ENCODE data around the gene CFAP90. TPM values are rescaled to one million over a fixed set of nuclear protein-coding genes. Genes with fewer than 3 reads are reported as not detected.

Gene CFAP90
- total RNA-seq, 1 donor from 2014 or later = 0.64 TPM

DNA sequence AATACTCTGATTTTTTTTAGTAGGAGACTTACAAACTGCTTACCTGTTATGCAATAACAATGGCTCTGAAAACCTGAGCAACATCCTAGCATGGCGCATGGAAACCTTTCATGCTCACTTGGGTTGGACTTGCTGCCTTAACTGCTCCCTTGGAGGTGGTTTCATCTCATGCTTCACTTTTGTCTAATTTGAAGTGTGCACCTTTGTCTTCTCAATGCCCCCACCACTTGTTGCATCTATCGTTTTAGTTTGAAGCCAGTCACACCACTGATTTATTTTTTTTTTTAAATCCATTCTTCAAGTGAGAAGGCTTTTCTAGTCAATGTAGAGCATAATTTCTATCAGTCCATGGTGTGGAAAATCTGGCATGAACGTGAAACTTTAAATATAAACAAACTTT lies 63.2 kb downstream of the CFAP90 start:
- H2AFZ ChIP-seq (ENCODE audit: low read depth, low read length) = no peak overlapping the region
- TF ChIP-seq EZH2 (IDR thresholded peaks at IDR 0.05; ENCODE audit: insufficient read depth, low read length) (no peak), CTCF (IDR thresholded peaks at IDR 0.05; ENCODE audit: insufficient read depth, low read depth, low read length) (no peak)
- H3K4me2 ChIP-seq (ENCODE audit: low read length) = no peak overlapping the region
- H4K20me1 ChIP-seq (ENCODE audit: insufficient read depth, low read length) = no peaks in the 10 kb centered on the region
- no peak overlapping the region for H3K4me3 Mint-ChIP-seq (ENCODE audit: unreplicated experiment)
- H3K27ac Mint-ChIP-seq (ENCODE audit: unreplicated experiment) = no peak overlapping the region
- DNase-seq (ENCODE audit: low read depth) = no peak
- H3K79me2 ChIP-seq (ENCODE audit: insufficient read depth, low read length) = no peaks in the 10 kb centered on the region
- H3K9me3 Mint-ChIP-seq (ENCODE audit: unreplicated experiment) = no peaks in the 10 kb centered on the region
- peaks cover 2% of the 10 kb centered on the region for H3K27me3 Mint-ChIP-seq (ENCODE audit: low read depth, unreplicated experiment)
- H3K4me1 ChIP-seq (ENCODE audit: insufficient read depth, low read length) = no peaks in the 10 kb centered on the region
- H3K27me3 ChIP-seq (ENCODE audit: insufficient read depth, low read length) = no peaks in the 10 kb centered on the region
- H3K9ac ChIP-seq (ENCODE audit: low read length) = no peak overlapping the region
- no peak for FAIRE-seq
- H3K36me3 Mint-ChIP-seq (ENCODE audit: low read depth, unreplicated experiment) = no peaks in the 10 kb centered on the region
- H3K4me1 Mint-ChIP-seq (ENCODE audit: low read depth, unreplicated experiment) = no peaks in the 10 kb centered on the region
- H3K9me3 ChIP-seq (ENCODE audit: insufficient read depth, low read depth, low read length) = no peaks in the 10 kb centered on the region
- H3K27ac ChIP-seq (ENCODE audit: low read depth, low read length) = no peak overlapping the region
- no peak overlapping the region for H3K4me3 ChIP-seq (ENCODE audit: insufficient read depth, low read depth, low read length)
- H3K36me3 ChIP-seq (ENCODE audit: insufficient read depth, low read length) = no peaks in the 10 kb centered on the region

DNA sequence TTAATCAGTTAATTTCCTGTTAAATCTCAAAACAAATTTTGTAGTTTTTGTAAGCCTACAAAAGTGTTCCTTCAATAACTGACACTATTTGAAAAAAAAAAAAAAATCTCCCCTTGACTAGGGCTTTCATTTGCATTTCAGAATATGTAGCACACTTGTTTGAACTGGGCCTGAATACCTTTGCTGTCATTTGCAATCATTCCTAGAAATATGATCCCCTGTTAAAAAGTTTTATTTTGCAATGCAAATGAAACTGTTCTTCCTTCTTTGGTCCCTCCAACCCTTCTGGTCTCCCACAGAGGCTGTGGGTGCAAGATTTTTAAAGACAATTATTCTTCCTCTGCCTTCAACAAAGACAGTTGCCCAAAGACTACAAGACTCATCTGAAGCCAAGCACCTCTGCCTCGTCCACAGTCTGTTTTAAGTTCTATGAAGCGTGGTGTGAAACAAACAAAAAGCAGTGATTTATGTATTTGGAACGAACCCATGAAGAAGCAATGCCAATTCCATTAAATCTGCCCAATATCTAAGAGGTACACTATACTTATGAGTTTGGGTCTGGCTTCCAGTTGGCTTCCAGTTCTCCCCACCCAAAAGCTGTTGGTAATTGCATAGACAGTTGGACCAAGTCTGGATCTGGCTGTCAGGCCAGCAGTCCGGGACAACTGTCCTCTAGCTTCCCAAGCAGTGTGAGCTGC lies 66.1 kb downstream of the CFAP90 start:
- H3K4me1 Mint-ChIP-seq (ENCODE audit: low read depth, unreplicated experiment) = no peaks in the 10 kb centered on the region
- Histone ChIP-seq H3K36me3 (ENCODE audit: insufficient read depth, low read length) (no peaks in the 10 kb centered on the region), H2AFZ (ENCODE audit: low read depth, low read length) (no peak overlapping the region), H3K4me1 (ENCODE audit: insufficient read depth, low read length) (no peaks in the 10 kb centered on the region), H3K4me2 (ENCODE audit: low read length) (no peak overlapping the region), H3K79me2 (ENCODE audit: insufficient read depth, low read length) (no peaks in the 10 kb centered on the region), H3K27ac (ENCODE audit: low read depth, low read length) (no peak overlapping the region), H4K20me1 (ENCODE audit: insufficient read depth, low read length) (no peaks in the 10 kb centered on the region), H3K27me3 (ENCODE audit: insufficient read depth, low read length) (no peaks in the 10 kb centered on the region), H3K4me3 (ENCODE audit: insufficient read depth, low read depth, low read length) (no peak overlapping the region), H3K9me3 (ENCODE audit: insufficient read depth, low read depth, low read length) (no peaks in the 10 kb centered on the region), H3K9ac (ENCODE audit: low read length) (no peak overlapping the region)
- no peak for DNase-seq (ENCODE audit: low read depth)
- FAIRE-seq = no peak
- H3K4me3 Mint-ChIP-seq (ENCODE audit: unreplicated experiment) = no peak overlapping the region
- peaks cover 7% of the 10 kb centered on the region for H3K27me3 Mint-ChIP-seq (ENCODE audit: low read depth, unreplicated experiment)
- TF ChIP-seq CTCF (IDR thresholded peaks at IDR 0.05; ENCODE audit: insufficient read depth, low read depth, low read length) (no peak), EZH2 (IDR thresholded peaks at IDR 0.05; ENCODE audit: insufficient read depth, low read length) (no peak)
- peaks cover 4% of the 10 kb centered on the region for H3K9me3 Mint-ChIP-seq (ENCODE audit: unreplicated experiment)
- H3K36me3 Mint-ChIP-seq (ENCODE audit: low read depth, unreplicated experiment) = no peaks in the 10 kb centered on the region
- H3K27ac Mint-ChIP-seq (ENCODE audit: unreplicated experiment) = no peak overlapping the region

- Histone ChIP-seq H3K27me3 (ENCODE audit: insufficient read depth, low read length) (no peaks in the 10 kb centered on the region), H3K9me3 (ENCODE audit: insufficient read depth, low read depth, low read length) (no peaks in the 10 kb centered on the region), H3K4me2 (ENCODE audit: low read length) (no peak overlapping the region), H3K27ac (ENCODE audit: low read depth, low read length) (no peak overlapping the region), H3K4me3 (ENCODE audit: insufficient read depth, low read depth, low read length) (no peak overlapping the region), H2AFZ (ENCODE audit: low read depth, low read length) (no peak overlapping the region), H3K4me1 (ENCODE audit: insufficient read depth, low read length) (no peaks in the 10 kb centered on the region), H3K79me2 (ENCODE audit: insufficient read depth, low read length) (no peaks in the 10 kb centered on the region), H4K20me1 (ENCODE audit: insufficient read depth, low read length) (no peaks in the 10 kb centered on the region), H3K9ac (ENCODE audit: low read length) (no peak overlapping the region), H3K36me3 (ENCODE audit: insufficient read depth, low read length) (no peaks in the 10 kb centered on the region)
- H3K4me3 Mint-ChIP-seq (ENCODE audit: unreplicated experiment) = no peak overlapping the region
- DNase-seq (ENCODE audit: low read depth) (no peak), FAIRE-seq (no peak)
- H3K9me3 Mint-ChIP-seq (ENCODE audit: unreplicated experiment) = peaks cover 4% of the 10 kb centered on the region
- no peak overlapping the region for H3K27ac Mint-ChIP-seq (ENCODE audit: unreplicated experiment)
- peaks cover 8% of the 10 kb centered on the region for H3K4me1 Mint-ChIP-seq (ENCODE audit: low read depth, unreplicated experiment)
- H3K27me3 Mint-ChIP-seq (ENCODE audit: low read depth, unreplicated experiment) = peaks cover 7% of the 10 kb centered on the region
- TF ChIP-seq CTCF (IDR thresholded peaks at IDR 0.05; ENCODE audit: insufficient read depth, low read depth, low read length) (no peak), EZH2 (IDR thresholded peaks at IDR 0.05; ENCODE audit: insufficient read depth, low read length) (no peak)
- no peaks in the 10 kb centered on the region for H3K36me3 Mint-ChIP-seq (ENCODE audit: low read depth, unreplicated experiment)
Observed at GRCh38 chr5:7781899-7782298, 69.0 kb downstream of the CFAP90 start.

Data from astrocyte (in vitro differentiated cells and primary cell).